PC-3 (cell line): ENCODE results near the gene PPP1R1C. TPM values are rescaled to one million over a fixed set of nuclear protein-coding genes. Genes with fewer than 3 reads are reported as not detected.

Source experiments
- ATAC-seq: fragments of 200-7000 bp; cut with Tn5 transposase; 2 replicates; pipeline ENCODE4 v1.9.1; 2020; ENCODE audit warnings: mild to moderate bottlenecking, moderate library complexity
- BruUV-seq: library from RNA; stranded (reverse); fragments of 400-500 nt; replicated peaks from 2 replicates; lab custom pipeline; 2021; lab: Mats Ljungman, UMichigan
- CTCF ChIA-PET: fragments of 300-600 bp; sonication (Branson Sonifier 250); formaldehyde crosslinking; loops from one replicate; lab custom pipeline; 2022; ENCODE audit warnings: antibody characterized with exemption; lab: Charles Lee
- POLR2A ChIA-PET: fragments of 300-600 bp; sonication (Branson Sonifier 250); formaldehyde crosslinking; loops from one replicate; lab custom pipeline; 2022; ENCODE audit warnings: antibody characterized with exemption; ENCODE audit not compliant: unreplicated experiment; lab: Charles Lee
- DNase-seq: peaks from one replicate; pipeline ENCODE4 v3.0.0-alpha.2; 2015
- H2AFZ ChIP-seq: fragments of 300-600 bp; sonication (generic); 2 replicates; pipeline ENCODE4 v1.6.0; 2016; ENCODE audit warnings: antibody characterized with exemption, low read length
- H3F3A ChIP-seq: fragments of 300-600 bp; sonication (generic); one replicate; pipeline ENCODE4 v1.6.0; 2017; ENCODE audit warnings: antibody characterized with exemption, low read length, control low read depth, mild to moderate bottlenecking; ENCODE audit not compliant: unreplicated experiment
- H3K27ac ChIP-seq: fragments of 300-600 bp; sonication (generic); 2 replicates; pipeline ENCODE4 v1.5.1; 2016; ENCODE audit warnings: mild to moderate bottlenecking, low read length
- H3K27me3 ChIP-seq: fragments of 300-600 bp; sonication (generic); 2 replicates; pipeline ENCODE4 v1.6.1; 2016; ENCODE audit warnings: low read length, mixed read lengths
- H3K36me3 ChIP-seq: fragments of 300-600 bp; sonication (generic); 2 replicates; pipeline ENCODE4 v1.6.1; 2016; ENCODE audit warnings: low read depth, mixed run types, low read length, mixed read lengths
- H3K4me1 ChIP-seq: fragments of 300-600 bp; sonication (generic); 2 replicates; pipeline ENCODE4 v1.5.1; 2016; ENCODE audit warnings: low read length; ENCODE audit not compliant: insufficient read depth
- H3K4me2 ChIP-seq: fragments of 300-600 bp; sonication (generic); 2 replicates; pipeline ENCODE4 v1.6.0; 2016; ENCODE audit warnings: low read length
- H3K4me3 ChIP-seq: fragments of 300-600 bp; sonication (generic); 2 replicates; pipeline ENCODE4 v1.5.1; 2016; ENCODE audit warnings: mild to moderate bottlenecking, low read length, mixed read lengths
- H3K79me2 ChIP-seq: fragments of 300-600 bp; sonication (generic); 2 replicates; pipeline ENCODE4 v1.6.1; 2017; ENCODE audit warnings: low read length, mixed read lengths
- H3K9ac ChIP-seq: fragments of 300-600 bp; sonication (generic); 2 replicates; pipeline ENCODE4 v1.6.0; 2016; ENCODE audit warnings: mild to moderate bottlenecking, low read length
- H3K9me2 ChIP-seq: fragments of 300-600 bp; sonication (generic); replicated peaks from 2 replicates; pipeline ENCODE4 v1.6.1; 2016; ENCODE audit warnings: mixed run types, low read length, mixed read lengths
- H3K9me3 ChIP-seq: fragments of 300-600 bp; sonication (generic); 2 replicates; pipeline ENCODE4 v1.6.1; 2016; ENCODE audit warnings: low read length, mixed read lengths
- H4K20me1 ChIP-seq: fragments of 300-600 bp; sonication (generic); 2 replicates; pipeline ENCODE4 v1.6.1; 2016; ENCODE audit warnings: low read length, mixed read lengths
- EZH2 ChIP-seq: fragments of 300-600 bp; sonication (generic); IDR thresholded peaks from one replicate; pipeline ENCODE4 v1.6.1; 2017; ENCODE audit warnings: antibody characterized with exemption, mild to moderate bottlenecking, low read length; ENCODE audit not compliant: unreplicated experiment
- EZH2phosphoT487 ChIP-seq: fragments of 300-600 bp; sonication (generic); IDR thresholded peaks from 2 replicates; pipeline ENCODE4 v1.6.1; 2018; ENCODE audit warnings: mild to moderate bottlenecking, antibody characterized with exemption, low read length, borderline replicate concordance
- intact Hi-C: fragments of 100-400 bp; cut with micrococcal nuclease; formaldehyde crosslinking; loops from 2 replicates; pipeline ENCODE4 v1.9.0; 2023
- total RNA-seq: library from RNA; depleted of rRNA; stranded (reverse); fragments of >200 nt; gene quantifications from 2 replicates; pipeline ENCODE4 v1.2.3, GENCODE V29; 2014
- TF ChIP-seq, protein P1 (sequence below): fragments of 300-600 bp; sonication (generic); conservative IDR thresholded peaks from 2 replicates; pipeline ENCODE4 v1.5.1; 2017; ENCODE audit warnings: antibody characterized with exemption, low read depth, mild to moderate bottlenecking, low read length

PPP1R1C gene
- total RNA-seq, 1 experiment from 2014 or later = 1.4 TPM

DNA sequence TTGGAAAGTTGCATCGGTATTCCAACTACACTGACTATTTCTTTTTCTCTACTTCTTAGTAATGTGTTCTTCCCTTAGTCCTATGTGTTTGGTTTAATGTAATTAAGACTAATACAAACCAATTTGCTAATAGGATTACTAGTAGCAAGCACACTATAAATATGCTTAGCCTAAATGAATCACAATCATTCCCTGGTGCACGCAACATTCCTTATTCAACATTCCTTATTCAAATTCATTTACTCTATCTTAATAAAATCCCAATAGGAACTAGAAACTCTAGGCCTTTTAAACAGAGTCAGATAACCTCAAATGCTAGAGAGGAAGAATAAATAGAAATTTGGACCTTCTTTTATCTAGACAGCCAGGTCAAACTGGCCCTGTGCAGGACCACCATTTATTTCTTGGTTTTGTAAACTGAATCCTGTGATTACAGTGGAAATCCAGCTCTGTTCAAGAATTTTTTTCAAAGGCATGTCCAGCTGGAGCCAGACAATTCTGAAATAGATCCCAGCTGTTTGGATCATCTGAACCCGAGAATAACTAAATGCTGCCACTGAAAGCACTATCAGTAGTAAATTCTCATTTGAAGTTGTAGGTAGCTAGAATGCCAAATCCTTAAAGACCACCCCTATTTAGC, 103.1 kb downstream of the PPP1R1C start:
- H4K20me1 ChIP-seq = no peaks in the 10 kb centered on the region
- H3K27ac ChIP-seq = no peak overlapping the region
- POLR2A ChIA-PET = no interaction called here
- no peak overlapping the region for H3K4me2 ChIP-seq
- H3K4me1 ChIP-seq = no peaks in the 10 kb centered on the region
- intact Hi-C loops = no loop called here
- H3K9me2 ChIP-seq = no peaks in the 10 kb centered on the region
- TF ChIP-seq EZH2phosphoT487 (no peak), EZH2 (no peak)
- no peaks in the 10 kb centered on the region for H3F3A ChIP-seq
- BruUV-seq = no TSS peak
- ATAC-seq (no peak), DNase-seq (no peak)
- no peak overlapping the region for H3K4me3 ChIP-seq
- CTCF ChIA-PET = no interaction called here
- no peak overlapping the region for H2AFZ ChIP-seq
- no peaks in the 10 kb centered on the region for H3K9me3 ChIP-seq
- H3K27me3 ChIP-seq = no peaks in the 10 kb centered on the region
- no peaks in the 10 kb centered on the region for H3K79me2 ChIP-seq
- H3K9ac ChIP-seq = no peak overlapping the region
- H3K36me3 ChIP-seq = no peaks in the 10 kb centered on the region

- H3K79me2 ChIP-seq = no peaks in the 10 kb centered on the region
- no peaks in the 10 kb centered on the region for H3K9me3 ChIP-seq
- no TSS peak for BruUV-seq
- H2AFZ ChIP-seq = no peak overlapping the region
- H4K20me1 ChIP-seq = no peaks in the 10 kb centered on the region
- no peaks in the 10 kb centered on the region for H3K9me2 ChIP-seq
- ATAC-seq (no peak), DNase-seq (no peak)
- POLR2A ChIA-PET = no interaction called here
- H3K4me2 ChIP-seq = no peak overlapping the region
- no peak for TF ChIP-seq EZH2phosphoT487
- TF ChIP-seq, protein P1, sequence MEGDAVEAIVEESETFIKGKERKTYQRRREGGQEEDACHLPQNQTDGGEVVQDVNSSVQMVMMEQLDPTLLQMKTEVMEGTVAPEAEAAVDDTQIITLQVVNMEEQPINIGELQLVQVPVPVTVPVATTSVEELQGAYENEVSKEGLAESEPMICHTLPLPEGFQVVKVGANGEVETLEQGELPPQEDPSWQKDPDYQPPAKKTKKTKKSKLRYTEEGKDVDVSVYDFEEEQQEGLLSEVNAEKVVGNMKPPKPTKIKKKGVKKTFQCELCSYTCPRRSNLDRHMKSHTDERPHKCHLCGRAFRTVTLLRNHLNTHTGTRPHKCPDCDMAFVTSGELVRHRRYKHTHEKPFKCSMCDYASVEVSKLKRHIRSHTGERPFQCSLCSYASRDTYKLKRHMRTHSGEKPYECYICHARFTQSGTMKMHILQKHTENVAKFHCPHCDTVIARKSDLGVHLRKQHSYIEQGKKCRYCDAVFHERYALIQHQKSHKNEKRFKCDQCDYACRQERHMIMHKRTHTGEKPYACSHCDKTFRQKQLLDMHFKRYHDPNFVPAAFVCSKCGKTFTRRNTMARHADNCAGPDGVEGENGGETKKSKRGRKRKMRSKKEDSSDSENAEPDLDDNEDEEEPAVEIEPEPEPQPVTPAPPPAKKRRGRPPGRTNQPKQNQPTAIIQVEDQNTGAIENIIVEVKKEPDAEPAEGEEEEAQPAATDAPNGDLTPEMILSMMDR = no peak
- TF ChIP-seq EZH2 = no peak
- no peaks in the 10 kb centered on the region for H3K36me3 ChIP-seq
- H3K4me1 ChIP-seq = no peaks in the 10 kb centered on the region
- H3K4me3 ChIP-seq = no peak overlapping the region
- H3K27me3 ChIP-seq = no peaks in the 10 kb centered on the region
- no peak overlapping the region for H3K9ac ChIP-seq
- CTCF ChIA-PET = no interaction called here
- H3F3A ChIP-seq = no peaks in the 10 kb centered on the region
- intact Hi-C loops = no loop called here
- no peak overlapping the region for H3K27ac ChIP-seq
Observed at GRCh38 chr2:182090486-182090885, 104.8 kb downstream of the PPP1R1C start.

- Histone ChIP-seq H3K79me2 (no peaks in the 10 kb centered on the region), H3K27ac (no peak overlapping the region), H3K9me2 (no peaks in the 10 kb centered on the region), H3K9ac (no peak overlapping the region), H3K4me2 (no peak overlapping the region), H4K20me1 (no peaks in the 10 kb centered on the region), H3F3A (no peaks in the 10 kb centered on the region), H3K4me1 (no peaks in the 10 kb centered on the region), H3K27me3 (no peaks in the 10 kb centered on the region), H2AFZ (no peak overlapping the region), H3K36me3 (no peaks in the 10 kb centered on the region), H3K9me3 (no peaks in the 10 kb centered on the region), H3K4me3 (no peak overlapping the region)
- ChIA-PET CTCF (no interaction called here), POLR2A (no interaction called here)
- no TSS peak for BruUV-seq
- DNase-seq = no peak
- no peak for ATAC-seq
- intact Hi-C loops = no loop called here
- TF ChIP-seq, protein P1 = no peak
- no peak for TF ChIP-seq EZH2phosphoT487
- TF ChIP-seq EZH2 = no peak
Observed at GRCh38 chr2:182097571-182098164, 112.0 kb downstream of the PPP1R1C start.
